Neural progenitor cell (in vitro differentiated cells): Measurements from ENCODE around the gene MYO16. TPM values are rescaled to one million over a fixed set of nuclear protein-coding genes. Genes with fewer than 3 reads are reported as not detected.
"Not testable (repeated sequence)": the region's sequence is repeated elsewhere in the genome, so short reads cannot be mapped to it uniquely, and the experiment has no call there.

Source experiments
- DNase-seq: peaks from one replicate; pipeline ENCODE4 v3.0.0-alpha.2; 2016; ENCODE audit warnings: low spot score
- H2AFZ ChIP-seq: fragments of 200-600 bp; sonication (generic); replicated peaks from 2 replicates; pipeline ENCODE4 v1.6.1; 2016; ENCODE audit warnings: antibody characterized with exemption
- H3F3A ChIP-seq: fragments of 200-600 bp; sonication (generic); 2 replicates; pipeline ENCODE4 v1.6.1; 2016; ENCODE audit warnings: antibody characterized with exemption, low read depth
- H3K27ac ChIP-seq: fragments of 200-600 bp; sonication (generic); 2 replicates; pipeline ENCODE4 v1.5.1; 2016; ENCODE audit warnings: mild to moderate bottlenecking
- H3K27me3 ChIP-seq: fragments of 200-600 bp; sonication (generic); 2 replicates; pipeline ENCODE4 v1.6.1; 2016; ENCODE audit warnings: mild to moderate bottlenecking, moderate library complexity
- H3K36me3 ChIP-seq: fragments of 200-600 bp; sonication (generic); 2 replicates; pipeline ENCODE4 v1.5.1; 2016
- H3K4me1 ChIP-seq: fragments of 200-600 bp; sonication (generic); 2 replicates; pipeline ENCODE4 v1.6.1; 2016; ENCODE audit warnings: mixed run types
- H3K4me2 ChIP-seq: fragments of 200-600 bp; sonication (generic); 2 replicates; pipeline ENCODE4 v1.6.1; 2016
- H3K4me3 ChIP-seq: fragments of 200-600 bp; sonication (generic); 2 replicates; pipeline ENCODE4 v1.5.1; 2016
- H3K79me2 ChIP-seq: fragments of 200-600 bp; sonication (generic); 2 replicates; pipeline ENCODE4 v1.6.1; 2016; ENCODE audit warnings: low read depth
- H3K9ac ChIP-seq: fragments of 200-600 bp; sonication (generic); 2 replicates; pipeline ENCODE4 v1.6.1; 2016
- H3K9me3 ChIP-seq: fragments of 200-600 bp; sonication (generic); 2 replicates; pipeline ENCODE4 v1.5.1; 2016; ENCODE audit warnings: low read depth
- H4K20me1 ChIP-seq: fragments of 200-600 bp; sonication (generic); 2 replicates; pipeline ENCODE4 v1.6.1; 2016; ENCODE audit warnings: low read depth
- H3K27ac Mint-ChIP-seq: 3 replicates; pipeline ENCODE4 v1.8.0; 2021; ENCODE audit warnings: mixed read lengths
- H3K27me3 Mint-ChIP-seq: 2 replicates; pipeline ENCODE4 v1.8.0; 2022; ENCODE audit warnings: low read depth, mild to moderate bottlenecking, inconsistent platforms, moderate library complexity, mixed read lengths; ENCODE audit not compliant: insufficient read depth
- H3K36me3 Mint-ChIP-seq: 3 replicates; pipeline ENCODE4 v1.8.0; 2021; ENCODE audit warnings: mixed read lengths
- H3K4me1 Mint-ChIP-seq: 3 replicates; pipeline ENCODE4 v1.8.0; 2021; ENCODE audit warnings: mixed read lengths
- H3K4me3 Mint-ChIP-seq: 3 replicates; pipeline ENCODE4 v1.8.0; 2021; ENCODE audit warnings: mild to moderate bottlenecking, moderate library complexity, mixed read lengths
- H3K9me3 Mint-ChIP-seq: 3 replicates; pipeline ENCODE4 v1.8.0; 2020; ENCODE audit warnings: mixed read lengths
- EZH2 ChIP-seq: fragments of 200-600 bp; sonication (generic); IDR thresholded peaks from 2 replicates; pipeline ENCODE4 v1.6.1; 2017; ENCODE audit warnings: antibody characterized with exemption, mild to moderate bottlenecking, moderate library complexity
- EZH2phosphoT487 ChIP-seq: fragments of 200-600 bp; sonication (generic); IDR thresholded peaks from 2 replicates; pipeline ENCODE4 v1.6.1; 2017; ENCODE audit warnings: antibody characterized with exemption
- total RNA-seq: library from RNA; depleted of rRNA; stranded (reverse); fragments of >200 nt; gene quantifications from 2 replicates; pipeline ENCODE4 v1.2.3, GENCODE V29; 2015; ENCODE audit warnings: low replicate concordance
- TF ChIP-seq, protein P1 (sequence below): fragments of 200-600 bp; sonication (generic); IDR thresholded peaks from 2 replicates; pipeline ENCODE4 v1.5.1; 2017; ENCODE audit warnings: antibody characterized with exemption, mild to moderate bottlenecking

MYO16 gene
- total RNA-seq, 1 donor from 2014 or later = 0.41 TPM

DNA sequence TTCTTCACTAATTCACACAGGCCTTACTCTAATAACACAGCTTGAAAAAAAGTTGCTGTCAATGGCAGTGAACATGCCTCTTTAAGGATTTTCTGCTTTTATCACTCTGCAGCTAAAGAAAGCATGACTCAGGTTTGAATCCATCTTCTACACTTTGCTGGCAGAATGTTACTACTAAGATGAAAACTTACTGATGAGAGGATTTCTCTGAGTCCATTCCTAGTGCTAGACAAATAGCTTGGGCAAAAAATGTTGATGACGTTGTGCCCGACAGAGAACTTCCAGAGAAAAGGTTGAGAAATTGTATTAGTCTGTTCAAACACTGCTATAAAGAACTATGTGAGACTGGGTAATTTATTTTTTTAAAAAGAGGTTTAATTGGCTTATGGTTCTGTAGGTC, 585.0 kb downstream of the MYO16 start:
- Histone ChIP-seq H3K79me2 (no peaks in the 10 kb centered on the region), H3K27ac (no peak overlapping the region), H3K9ac (no peak overlapping the region), H3F3A (no peaks in the 10 kb centered on the region), H3K4me1 (peaks cover 17% of the 10 kb centered on the region), H3K4me2 (no peak overlapping the region), H3K36me3 (no peaks in the 10 kb centered on the region), H3K9me3 (no peaks in the 10 kb centered on the region), H3K4me3 (no peak overlapping the region), H2AFZ (no peak overlapping the region), H3K27me3 (no peaks in the 10 kb centered on the region), H4K20me1 (no peaks in the 10 kb centered on the region)
- H3K36me3 Mint-ChIP-seq = peaks cover 7% of the 10 kb centered on the region
- H3K27me3 Mint-ChIP-seq = no peaks in the 10 kb centered on the region
- no peak overlapping the region for H3K27ac Mint-ChIP-seq
- no peak for DNase-seq
- peaks cover 3% of the 10 kb centered on the region for H3K9me3 Mint-ChIP-seq
- H3K4me1 Mint-ChIP-seq = peaks cover 27% of the 10 kb centered on the region
- TF ChIP-seq EZH2phosphoT487 (no peak), EZH2 (no peak)
- TF ChIP-seq, protein P1, sequence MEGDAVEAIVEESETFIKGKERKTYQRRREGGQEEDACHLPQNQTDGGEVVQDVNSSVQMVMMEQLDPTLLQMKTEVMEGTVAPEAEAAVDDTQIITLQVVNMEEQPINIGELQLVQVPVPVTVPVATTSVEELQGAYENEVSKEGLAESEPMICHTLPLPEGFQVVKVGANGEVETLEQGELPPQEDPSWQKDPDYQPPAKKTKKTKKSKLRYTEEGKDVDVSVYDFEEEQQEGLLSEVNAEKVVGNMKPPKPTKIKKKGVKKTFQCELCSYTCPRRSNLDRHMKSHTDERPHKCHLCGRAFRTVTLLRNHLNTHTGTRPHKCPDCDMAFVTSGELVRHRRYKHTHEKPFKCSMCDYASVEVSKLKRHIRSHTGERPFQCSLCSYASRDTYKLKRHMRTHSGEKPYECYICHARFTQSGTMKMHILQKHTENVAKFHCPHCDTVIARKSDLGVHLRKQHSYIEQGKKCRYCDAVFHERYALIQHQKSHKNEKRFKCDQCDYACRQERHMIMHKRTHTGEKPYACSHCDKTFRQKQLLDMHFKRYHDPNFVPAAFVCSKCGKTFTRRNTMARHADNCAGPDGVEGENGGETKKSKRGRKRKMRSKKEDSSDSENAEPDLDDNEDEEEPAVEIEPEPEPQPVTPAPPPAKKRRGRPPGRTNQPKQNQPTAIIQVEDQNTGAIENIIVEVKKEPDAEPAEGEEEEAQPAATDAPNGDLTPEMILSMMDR = no peak
- H3K4me3 Mint-ChIP-seq = no peak overlapping the region

DNA sequence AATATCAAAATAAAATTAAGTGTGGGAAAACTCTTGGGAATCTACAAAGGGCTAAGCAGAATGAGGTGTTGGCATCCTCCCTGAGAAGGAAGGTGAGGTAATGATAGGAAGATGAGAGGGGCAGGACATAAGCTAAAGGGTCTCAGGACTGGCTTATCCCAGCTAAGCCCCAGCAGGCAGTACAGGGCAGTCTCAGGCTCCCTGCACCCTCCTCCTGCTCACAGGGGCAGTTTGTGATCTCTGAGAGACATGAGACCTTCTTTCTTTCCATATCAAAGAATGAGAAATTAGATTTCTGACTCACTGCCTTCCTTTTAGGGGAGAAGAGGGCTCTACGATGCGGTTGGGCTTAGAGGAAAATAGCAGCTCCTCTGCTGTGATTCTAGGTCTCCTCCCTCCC, 586.0 kb downstream of the MYO16 start:
- Mint-ChIP-seq H3K9me3 (peaks cover 3% of the 10 kb centered on the region), H3K36me3 (peaks cover 7% of the 10 kb centered on the region), H3K27ac (no peak overlapping the region), H3K4me3 (no peak overlapping the region), H3K4me1 (peaks cover 22% of the 10 kb centered on the region), H3K27me3 (no peaks in the 10 kb centered on the region)
- TF ChIP-seq, protein P1 = no peak
- Histone ChIP-seq H3K79me2 (no peaks in the 10 kb centered on the region), H3K36me3 (no peaks in the 10 kb centered on the region), H3K4me3 (no peak overlapping the region), H3K27me3 (no peaks in the 10 kb centered on the region), H3K9me3 (no peaks in the 10 kb centered on the region), H3F3A (no peaks in the 10 kb centered on the region), H2AFZ (no peak overlapping the region), H3K4me1 (peaks cover 12% of the 10 kb centered on the region), H3K9ac (no peak overlapping the region), H3K4me2 (no peak overlapping the region), H4K20me1 (no peaks in the 10 kb centered on the region), H3K27ac (no peak overlapping the region)
- no peak for DNase-seq

DNA sequence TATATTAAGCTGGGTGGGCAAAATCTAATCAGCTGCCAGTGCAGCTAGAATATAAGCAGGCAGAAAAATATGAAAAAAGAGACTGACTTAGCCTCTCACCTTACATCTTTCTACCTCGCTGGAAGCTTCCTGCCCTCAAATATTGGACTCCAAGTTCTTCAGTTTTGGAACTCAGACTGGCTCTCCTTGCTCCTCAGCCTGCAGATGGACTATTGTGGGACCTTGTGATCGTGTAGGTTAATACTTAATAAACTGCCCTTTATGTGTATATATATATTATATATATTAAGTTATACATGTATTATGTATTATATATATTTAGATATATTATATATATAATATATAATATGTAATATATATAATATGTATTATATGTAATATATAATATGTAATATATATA, 588.1 kb downstream of the MYO16 start:
- H3K4me1 Mint-ChIP-seq, H3K4me1 ChIP-seq, H3F3A ChIP-seq, H3K27me3 ChIP-seq, H3K9ac ChIP-seq, H3K36me3 Mint-ChIP-seq, H2AFZ ChIP-seq, DNase-seq, H3K27ac Mint-ChIP-seq, H3K36me3 ChIP-seq, H3K4me3 Mint-ChIP-seq, H3K27ac ChIP-seq, H4K20me1 ChIP-seq, H3K9me3 ChIP-seq, H3K4me3 ChIP-seq, H3K27me3 Mint-ChIP-seq, H3K9me3 Mint-ChIP-seq, H3K4me2 ChIP-seq, H3K79me2 ChIP-seq: not testable (repeated sequence)

DNA sequence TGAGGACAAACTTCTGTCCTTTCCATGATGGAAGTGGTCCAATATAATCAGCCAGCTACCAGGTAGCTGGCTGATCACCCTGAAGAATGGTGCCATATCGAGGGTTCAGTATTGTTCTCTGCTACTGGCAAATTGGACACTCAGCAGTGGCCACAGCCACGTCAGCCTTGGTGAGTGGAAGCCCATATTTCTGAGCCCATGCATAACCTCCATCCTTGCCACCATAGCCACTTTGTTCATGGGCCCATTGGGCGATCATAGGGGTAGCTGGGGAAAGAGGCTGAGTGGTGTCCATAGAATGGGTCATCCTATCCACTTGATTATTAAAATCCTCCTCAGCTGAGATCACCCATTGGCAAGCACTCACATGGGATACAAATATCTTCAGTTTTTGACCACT, 591.2 kb downstream of the MYO16 start:
- DNase-seq = no peak
- TF ChIP-seq, protein P1 = no peak
- TF ChIP-seq EZH2 = no peak
- no peak for TF ChIP-seq EZH2phosphoT487
- Histone ChIP-seq H3K4me3 (no peak overlapping the region), H3K27me3 (no peaks in the 10 kb centered on the region), H3K4me1 (no peaks in the 10 kb centered on the region), H2AFZ (no peak overlapping the region), H3K9me3 (no peaks in the 10 kb centered on the region), H3K9ac (no peak overlapping the region), H3F3A (no peaks in the 10 kb centered on the region), H3K36me3 (no peaks in the 10 kb centered on the region), H3K79me2 (no peaks in the 10 kb centered on the region), H4K20me1 (no peaks in the 10 kb centered on the region), H3K4me2 (no peak overlapping the region), H3K27ac (no peak overlapping the region)
- peak overlapping the region; percentile 17 for H3K27ac Mint-ChIP-seq
- peaks cover 3% of the 10 kb centered on the region for H3K27me3 Mint-ChIP-seq
- no peaks in the 10 kb centered on the region for H3K4me1 Mint-ChIP-seq
- H3K9me3 Mint-ChIP-seq = peaks cover 21% of the 10 kb centered on the region
- no peak overlapping the region for H3K4me3 Mint-ChIP-seq
- peaks cover 8% of the 10 kb centered on the region for H3K36me3 Mint-ChIP-seq
